Panc1 (cell line): Measurements from ENCODE around the gene CCHCR1. TPM values are rescaled to one million over a fixed set of nuclear protein-coding genes. Genes with fewer than 3 reads are reported as not detected.

Source experiments
- ATAC-seq: fragments of 200-7000 bp; cut with Tn5 transposase; 2 replicates; pipeline ENCODE4 v1.9.1; 2020; ENCODE audit warnings: mild to moderate bottlenecking, moderate library complexity
- BruUV-seq: library from RNA; stranded (reverse); fragments of 400-500 nt; replicated peaks from 2 replicates; lab custom pipeline; 2021; lab: Mats Ljungman, UMichigan
- CTCF ChIA-PET: fragments of 300-600 bp; sonication (Branson Sonifier 250); formaldehyde crosslinking; loops from one replicate; lab custom pipeline; 2022; ENCODE audit warnings: antibody characterized with exemption; lab: Charles Lee
- POLR2A ChIA-PET: fragments of 300-600 bp; sonication (Branson Sonifier 250); formaldehyde crosslinking; loops from one replicate; lab custom pipeline; 2022; ENCODE audit warnings: antibody characterized with exemption; lab: Charles Lee
- DNase-seq: peaks from one replicate; pipeline ENCODE4 v3.0.0-alpha.2; 2010; ENCODE audit warnings: low read depth, low spot score
- H3K27ac ChIP-seq: 2 replicates; pipeline ENCODE4 v1.5.1; 2011; ENCODE audit warnings: mild to moderate bottlenecking, low read length, inconsistent platforms
- H3K27me3 ChIP-seq: fragments of 200-500 bp; sonication (Bioruptor generic); 2 replicates; pipeline ENCODE4 v1.6.0; 2014; ENCODE audit warnings: low read length, inconsistent platforms; ENCODE audit not compliant: control insufficient read depth, insufficient read depth
- H3K36me3 ChIP-seq: fragments of 200-500 bp; sonication (Bioruptor generic); 2 replicates; pipeline ENCODE4 v1.5.1; 2014; ENCODE audit warnings: inconsistent platforms, mild to moderate bottlenecking, low read length, moderate library complexity; ENCODE audit not compliant: control insufficient read depth, insufficient read depth
- H3K4me1 ChIP-seq: 2 replicates; pipeline ENCODE4 v1.5.1; 2011; ENCODE audit warnings: inconsistent platforms, mild to moderate bottlenecking, low read length, moderate library complexity; ENCODE audit not compliant: control insufficient read depth, insufficient read depth
- H3K4me3 ChIP-seq, 2 experiments: 2 replicates each; pipeline ENCODE4 v1.5.1; 2011 to 2012; ENCODE audit warnings: low read depth in 2 of 2, low read length in 2 of 2, mild to moderate bottlenecking in 2 of 2, inconsistent platforms in 1 of 2, moderate library complexity in 1 of 2
- H3K9me3 ChIP-seq: fragments of 200-500 bp; sonication (Bioruptor generic); 2 replicates; pipeline ENCODE4 v1.5.1; 2014; ENCODE audit warnings: low read depth, mild to moderate bottlenecking, inconsistent platforms, low read length, moderate library complexity; ENCODE audit not compliant: control insufficient read depth, insufficient read depth
- CTCF ChIP-seq: fragments of 450-650 bp; IDR thresholded peaks from 2 replicates; pipeline ENCODE4 v1.5.1; 2017; ENCODE audit warnings: mild to moderate bottlenecking
- POLR2AphosphoS5 ChIP-seq: IDR thresholded peaks from 2 replicates; pipeline ENCODE4 v1.6.1; 2012; ENCODE audit warnings: mild to moderate bottlenecking, low read depth, low read length, moderate library complexity
- REST ChIP-seq, 2 experiments: IDR thresholded peaks; 2 replicates each; pipeline ENCODE4 v1.6.1; 2011 to 2012; ENCODE audit warnings: low read depth in 2 of 2, control low read depth in 1 of 2, low read length in 1 of 2, mild to moderate bottlenecking in 1 of 2, moderate library complexity in 1 of 2; ENCODE audit not compliant: insufficient read depth in 1 of 2
- SIN3A ChIP-seq: IDR thresholded peaks from 2 replicates; pipeline ENCODE4 v1.6.1; 2012; ENCODE audit warnings: low read depth, mild to moderate bottlenecking, low read length, moderate library complexity, borderline replicate concordance; ENCODE audit not compliant: insufficient read depth
- TCF7L2 ChIP-seq: IDR thresholded peaks from 2 replicates; pipeline ENCODE4 v1.6.1; 2011; ENCODE audit warnings: mild to moderate bottlenecking, low read depth, low read length, inconsistent platforms
- in situ Hi-C: cut with HindIII; loops from 2 replicates; pipeline ENCODE4 v1.10.0; 2016; ENCODE audit warnings: low sequenced_read_pairs, low pct_unique_long_range_greater_than_20kb
- intact Hi-C: fragments of 100-400 bp; cut with micrococcal nuclease; formaldehyde crosslinking; loops from one replicate; pipeline ENCODE4 v1.10.0; 2022; ENCODE audit not compliant: unreplicated experiment
- total RNA-seq: library from RNA; stranded (reverse); gene quantifications from one replicate; pipeline ENCODE4 v1.2.1, GENCODE V29; 2021; ENCODE audit not compliant: unreplicated experiment

CCHCR1 gene
- total RNA-seq, 1 experiment from 2014 or later: 37.1 TPM

DNA sequence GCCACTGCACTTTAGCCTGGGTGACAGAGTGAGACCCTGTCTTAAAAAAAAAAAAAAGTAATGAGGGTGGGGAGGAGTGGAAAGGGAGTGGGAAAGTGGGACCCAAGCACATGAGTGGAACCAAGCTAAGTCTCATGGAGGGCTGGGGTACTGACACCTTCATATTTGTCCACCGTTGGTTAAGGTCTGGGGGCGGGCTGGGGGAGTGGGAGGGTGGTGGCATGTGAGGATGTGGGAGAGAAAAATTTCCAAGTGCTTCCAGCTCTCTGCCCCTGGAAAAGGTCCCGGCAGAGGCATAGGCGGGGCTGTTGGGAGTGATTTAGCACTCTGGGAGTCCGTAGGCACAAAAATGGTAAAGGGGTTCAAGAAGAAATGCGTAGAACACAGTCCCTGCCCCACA, 24.8 kb downstream of the CCHCR1 start:
- Histone ChIP-seq H3K36me3 (no peaks in the 10 kb centered on the region), H3K27ac (no peak overlapping the region), H3K4me3 (no peak overlapping the region), H3K9me3 (no peaks in the 10 kb centered on the region), H3K27me3 (peaks cover 2% of the 10 kb centered on the region; the same call in 1 of the 2 replicates), H3K4me1 (no peaks in the 10 kb centered on the region)
- POLR2A ChIA-PET: interaction anchor here (0.6 kb wide), 1 partner anchor 597 kb away, joined by 3 read pairs; no protein-coding TSS in a partner anchor
- in situ Hi-C loops: no loop called here
- CTCF ChIA-PET: interaction anchor here (0.6 kb wide), 1 partner anchor 48 kb away, joined by 4 read pairs; no protein-coding TSS in a partner anchor
- TF ChIP-seq CTCF (no peak), SIN3A (no peak), TCF7L2 (no peak), REST (IDR thresholded peaks at IDR 0.05; ENCODE audit: insufficient read depth in 1 of 2, low read depth in 2 of 2, low read length in 1 of 2) (no peak), POLR2AphosphoS5 (no peak)
- ATAC-seq (no peak), DNase-seq (no peak)
- intact Hi-C loops: no loop called here
- no TSS peak for BruUV-seq

GRCh38 chr6:31131595-31131994, 26.0 kb downstream of the CCHCR1 start:
- no peak for ATAC-seq
- no peaks in the 10 kb centered on the region for H3K36me3 ChIP-seq
- H3K9me3 ChIP-seq: no peaks in the 10 kb centered on the region
- CTCF ChIA-PET: interaction anchor here (0.6 kb wide), 1 partner anchor 203 kb away, joined by 6 read pairs; no protein-coding TSS in a partner anchor
- peaks cover 4% of the 10 kb centered on the region; the same call in 1 of the 2 replicates for H3K4me1 ChIP-seq
- in situ Hi-C loops: no loop called here
- intact Hi-C loops: no loop called here
- no peak for DNase-seq
- TF ChIP-seq POLR2AphosphoS5 (no peak), SIN3A (no peak), CTCF (no peak), REST (IDR thresholded peaks at IDR 0.05; ENCODE audit: insufficient read depth in 1 of 2, low read depth in 2 of 2, low read length in 1 of 2) (no peak), TCF7L2 (no peak)
- H3K27me3 ChIP-seq: peaks cover 2% of the 10 kb centered on the region; the same call in 1 of the 2 replicates
- POLR2A ChIA-PET: interaction anchor here (0.6 kb wide), 1 partner anchor 80 kb away, joined by 5 read pairs; no protein-coding TSS in a partner anchor
- BruUV-seq: no TSS peak
- no peak overlapping the region for H3K27ac ChIP-seq
- H3K4me3 ChIP-seq: no peak overlapping the region
